GM06990 (cell line): ENCODE data around the gene SORL1.

Experiments
- DNase-seq: peaks from one replicate; pipeline ENCODE4 v3.0.0-alpha.2; 2011; ENCODE audit not compliant: insufficient read length; ENCODE audit errors: extremely low read depth
- H3K27me3 ChIP-seq: replicated peaks from 2 replicates; pipeline ENCODE4 v1.6.0; 2011; ENCODE audit warnings: low read length; ENCODE audit not compliant: control insufficient read depth, insufficient read depth
- H3K36me3 ChIP-seq: 2 replicates; pipeline ENCODE4 v1.5.1; 2011; ENCODE audit warnings: low read length; ENCODE audit not compliant: control insufficient read depth, insufficient read depth
- H3K4me3 ChIP-seq: replicated peaks from 2 replicates; pipeline ENCODE4 v1.5.1; 2011; ENCODE audit warnings: low read depth, mild to moderate bottlenecking, control low read depth, low read length
- TF ChIP-seq, protein P1 (sequence below): IDR thresholded peaks from 2 replicates; pipeline ENCODE4 v1.5.1; 2011; ENCODE audit warnings: low read length, control low read depth, mild to moderate bottlenecking, inconsistent platforms; ENCODE audit not compliant: insufficient read depth, poor library complexity, severe bottlenecking

The SORL1 gene

DNA sequence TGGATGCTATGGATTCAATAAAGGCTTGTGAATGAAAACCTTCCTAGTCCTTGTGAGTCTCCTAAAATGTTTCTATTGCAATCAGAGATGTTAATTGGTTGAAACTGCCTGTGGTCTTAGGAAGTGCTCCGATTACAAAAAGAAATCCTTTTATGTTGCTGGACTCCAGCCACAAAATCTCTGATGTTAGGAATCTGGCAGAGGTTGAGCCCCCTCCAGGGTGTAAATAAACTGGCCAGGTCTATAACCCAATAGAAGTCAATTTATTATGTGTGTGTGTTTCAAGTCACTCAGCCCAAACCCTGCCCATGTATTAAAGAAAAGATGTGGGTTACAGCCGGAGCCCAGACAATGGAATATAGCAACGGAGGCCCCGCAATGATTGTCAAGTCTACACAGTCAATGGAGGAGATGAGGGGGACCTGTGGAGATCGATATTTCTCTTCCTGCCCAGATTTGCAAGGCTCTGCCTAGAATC, 218.7 kb downstream of the SORL1 start:
- no peaks in the 10 kb centered on the region for H3K36me3 ChIP-seq
- TF ChIP-seq, protein P1, sequence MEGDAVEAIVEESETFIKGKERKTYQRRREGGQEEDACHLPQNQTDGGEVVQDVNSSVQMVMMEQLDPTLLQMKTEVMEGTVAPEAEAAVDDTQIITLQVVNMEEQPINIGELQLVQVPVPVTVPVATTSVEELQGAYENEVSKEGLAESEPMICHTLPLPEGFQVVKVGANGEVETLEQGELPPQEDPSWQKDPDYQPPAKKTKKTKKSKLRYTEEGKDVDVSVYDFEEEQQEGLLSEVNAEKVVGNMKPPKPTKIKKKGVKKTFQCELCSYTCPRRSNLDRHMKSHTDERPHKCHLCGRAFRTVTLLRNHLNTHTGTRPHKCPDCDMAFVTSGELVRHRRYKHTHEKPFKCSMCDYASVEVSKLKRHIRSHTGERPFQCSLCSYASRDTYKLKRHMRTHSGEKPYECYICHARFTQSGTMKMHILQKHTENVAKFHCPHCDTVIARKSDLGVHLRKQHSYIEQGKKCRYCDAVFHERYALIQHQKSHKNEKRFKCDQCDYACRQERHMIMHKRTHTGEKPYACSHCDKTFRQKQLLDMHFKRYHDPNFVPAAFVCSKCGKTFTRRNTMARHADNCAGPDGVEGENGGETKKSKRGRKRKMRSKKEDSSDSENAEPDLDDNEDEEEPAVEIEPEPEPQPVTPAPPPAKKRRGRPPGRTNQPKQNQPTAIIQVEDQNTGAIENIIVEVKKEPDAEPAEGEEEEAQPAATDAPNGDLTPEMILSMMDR, result no peak
- DNase-seq, result no peak
- no peaks in the 10 kb centered on the region; the same call in none of the 2 replicates for H3K27me3 ChIP-seq
- H3K4me3 ChIP-seq, result no peak overlapping the region

DNA sequence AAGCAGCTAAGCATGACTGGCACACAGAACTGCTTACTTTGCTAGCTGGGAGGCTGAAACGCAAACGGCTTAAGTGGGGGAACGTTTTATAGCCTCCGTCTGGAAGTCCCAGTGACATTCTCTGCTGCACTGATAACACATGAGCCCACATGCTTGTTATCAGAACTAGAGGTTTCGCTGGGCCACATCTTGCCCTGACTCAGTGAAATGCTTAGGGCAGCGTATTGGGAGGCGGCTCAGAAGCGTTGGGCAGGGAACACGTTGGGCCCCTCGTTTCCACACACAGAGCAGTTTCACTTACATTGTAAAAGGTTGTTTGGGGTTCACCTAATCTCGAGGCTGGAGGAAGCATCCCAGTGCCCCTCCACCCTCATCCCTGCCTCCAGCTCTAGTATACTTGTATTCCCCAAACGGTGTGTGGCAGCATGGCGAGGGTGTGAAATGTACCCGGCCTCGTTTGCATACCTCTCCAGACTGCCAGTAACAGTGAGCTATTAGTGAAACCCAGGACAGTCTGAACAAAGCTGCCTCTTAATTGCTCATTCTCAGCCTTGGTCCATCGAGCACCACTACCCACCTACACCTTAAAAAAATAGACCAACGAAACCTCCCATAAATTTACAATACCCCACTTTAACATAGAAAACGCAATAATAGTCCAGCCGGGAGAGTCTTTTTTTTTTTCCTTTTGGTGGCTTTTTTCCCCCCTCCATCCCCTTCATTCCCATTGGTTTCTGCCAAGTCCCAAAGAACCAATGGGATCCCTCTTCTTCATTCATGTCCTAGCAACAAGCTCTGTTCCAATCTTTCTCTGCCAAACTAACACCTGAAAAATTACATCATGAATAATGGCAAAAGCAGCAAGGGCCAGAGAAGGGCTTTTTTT, 219.4 kb downstream of the SORL1 start:
- H3K4me3 ChIP-seq, result no peak overlapping the region
- no peaks in the 10 kb centered on the region; the same call in none of the 2 replicates for H3K27me3 ChIP-seq
- DNase-seq, result no peak
- TF ChIP-seq, protein P1, result no peak
- no peaks in the 10 kb centered on the region for H3K36me3 ChIP-seq

DNA sequence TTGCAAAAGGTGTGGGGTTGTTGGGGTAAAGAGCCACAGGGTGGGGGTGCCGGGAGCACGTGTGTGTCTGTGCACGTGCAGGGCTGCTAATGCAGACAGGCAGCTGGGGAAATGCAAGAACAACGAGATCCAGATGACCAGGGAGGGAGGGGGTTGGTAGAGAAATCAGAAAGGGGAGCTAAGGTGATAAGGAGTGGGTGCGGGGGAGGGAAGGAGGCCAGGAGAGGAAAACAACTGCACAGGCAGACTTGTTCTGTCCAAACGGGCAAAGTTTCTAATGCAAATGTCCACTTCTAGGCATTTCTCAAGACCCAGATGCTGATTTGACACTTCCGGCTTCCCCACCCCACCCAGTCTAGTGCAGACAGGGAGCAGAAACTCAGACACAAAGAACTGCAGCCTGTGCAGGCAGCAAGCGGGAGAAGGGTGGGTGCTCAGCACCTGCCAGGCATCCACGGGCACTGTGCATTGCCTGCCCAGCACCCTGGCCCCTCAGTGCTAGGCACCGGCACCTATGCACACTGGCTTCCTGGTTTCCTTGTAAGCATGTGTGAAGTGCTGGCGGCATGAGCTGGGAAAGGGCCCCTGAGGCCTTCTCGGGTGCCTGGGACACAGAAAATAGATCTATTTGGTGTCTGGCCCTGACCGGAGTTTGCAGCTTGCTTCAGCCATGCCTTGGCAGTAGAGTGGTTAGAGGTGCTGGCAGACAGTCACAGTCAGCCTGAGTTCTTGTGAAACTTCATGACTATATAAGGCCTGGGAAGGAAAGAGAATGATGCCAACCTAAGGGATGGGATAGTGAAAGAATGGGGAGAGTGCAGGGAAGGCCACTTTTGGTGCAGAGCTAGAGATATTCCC, 220.7 kb downstream of the SORL1 start:
- Histone ChIP-seq H3K36me3 (no peaks in the 10 kb centered on the region), H3K27me3 (no peaks in the 10 kb centered on the region; the same call in none of the 2 replicates), H3K4me3 (no peak overlapping the region)
- TF ChIP-seq, protein P1, result no peak
- no peak for DNase-seq

DNA sequence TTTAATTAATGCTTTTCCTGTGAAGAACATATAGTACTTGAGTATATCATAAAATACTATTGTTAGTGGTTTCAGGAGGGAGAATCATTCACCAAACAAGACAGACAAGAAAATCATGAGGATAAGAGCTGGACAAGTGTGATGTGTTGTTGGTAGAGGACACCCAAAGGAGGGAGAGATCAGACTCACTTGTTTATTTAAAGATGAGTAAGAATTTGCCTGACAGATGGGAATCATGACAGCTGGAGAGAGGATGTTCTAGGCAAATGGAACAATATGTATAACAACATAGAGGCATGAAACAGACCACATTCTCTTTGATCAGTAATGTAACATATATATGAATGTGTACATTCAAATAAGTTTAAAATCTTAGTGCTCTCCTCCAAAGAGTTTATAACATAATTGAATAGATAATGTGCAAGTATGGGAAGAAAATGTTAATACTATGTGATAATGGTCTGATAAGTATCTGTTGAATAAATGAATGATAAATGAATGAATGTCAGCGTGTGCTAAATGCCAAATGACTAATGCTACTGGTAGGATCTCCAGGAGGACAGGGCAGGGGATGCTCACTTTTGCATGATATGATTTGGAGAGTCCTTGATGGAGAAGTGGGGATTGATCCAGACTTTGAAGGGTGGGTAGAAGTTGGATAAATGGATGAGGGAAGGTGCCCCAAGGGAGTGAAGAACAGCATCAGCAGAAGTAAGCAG, 229.6 kb downstream of the SORL1 start:
- Histone ChIP-seq H3K4me3 (no peak overlapping the region), H3K36me3 (no peaks in the 10 kb centered on the region), H3K27me3 (no peaks in the 10 kb centered on the region)
- TF ChIP-seq, protein P1, result no peak
- DNase-seq, result no peak
